ENCODE measurements around the gene ERICH2. TPM values are rescaled to one million over a fixed set of nuclear protein-coding genes. Genes with fewer than 3 reads are reported as not detected.

The ERICH2 gene
- total RNA-seq, 1 donor from 2014 or later, result 2.1 TPM

- TF ChIP-seq CTCF (IDR thresholded peaks at IDR 0.05; ENCODE audit: partially characterized antibody, unreplicated experiment), result no peak
- no peaks in the 10 kb centered on the region for H3K36me3 Mint-ChIP-seq (ENCODE audit: unreplicated experiment)
- DNase-seq, result no peak
- no peak overlapping the region for H3K4me3 Mint-ChIP-seq (ENCODE audit: unreplicated experiment)
- H3K27ac Mint-ChIP-seq (ENCODE audit: unreplicated experiment), result no peak overlapping the region
- no peaks in the 10 kb centered on the region for H3K4me1 Mint-ChIP-seq (ENCODE audit: low read depth, unreplicated experiment)
- no peaks in the 10 kb centered on the region for H3K27me3 Mint-ChIP-seq (ENCODE audit: unreplicated experiment)
- H3K9me3 Mint-ChIP-seq (ENCODE audit: unreplicated experiment), result no peaks in the 10 kb centered on the region
Observed at GRCh38 chr2:170806548-170806947, 36.4 kb downstream of the ERICH2 start.

GRCh38 chr2:170812710-170813600 lies 42.8 kb downstream of the ERICH2 start:
- DNase-seq, result no peak
- no peaks in the 10 kb centered on the region for H3K36me3 Mint-ChIP-seq (ENCODE audit: unreplicated experiment)
- peaks cover 6% of the 10 kb centered on the region for H3K9me3 Mint-ChIP-seq (ENCODE audit: unreplicated experiment)
- H3K27me3 Mint-ChIP-seq (ENCODE audit: unreplicated experiment), result peaks cover 23% of the 10 kb centered on the region
- peaks cover 20% of the 10 kb centered on the region for H3K4me1 Mint-ChIP-seq (ENCODE audit: low read depth, unreplicated experiment)
- H3K4me3 Mint-ChIP-seq (ENCODE audit: unreplicated experiment), result peak overlapping the region; percentile 72
- peak; percentile 90 for TF ChIP-seq CTCF (IDR thresholded peaks at IDR 0.05; ENCODE audit: partially characterized antibody, unreplicated experiment)
- H3K27ac Mint-ChIP-seq (ENCODE audit: unreplicated experiment), result no peak overlapping the region

GRCh38 chr2:170813611-170814532 lies 43.7 kb downstream of the ERICH2 start:
- Mint-ChIP-seq H3K4me1 (ENCODE audit: low read depth, unreplicated experiment) (peaks cover 26% of the 10 kb centered on the region), H3K9me3 (ENCODE audit: unreplicated experiment) (peaks cover 6% of the 10 kb centered on the region), H3K27me3 (ENCODE audit: unreplicated experiment) (peaks cover 30% of the 10 kb centered on the region), H3K4me3 (ENCODE audit: unreplicated experiment) (peak overlapping the region; percentile 72), H3K27ac (ENCODE audit: unreplicated experiment) (no peak overlapping the region), H3K36me3 (ENCODE audit: unreplicated experiment) (no peaks in the 10 kb centered on the region)
- DNase-seq, result peak; percentile 28
- TF ChIP-seq CTCF (IDR thresholded peaks at IDR 0.05; ENCODE audit: partially characterized antibody, unreplicated experiment), result no peak

GRCh38 chr2:170814533-170815230 lies 44.5 kb downstream of the ERICH2 start:
- peaks cover 7% of the 10 kb centered on the region for H3K9me3 Mint-ChIP-seq (ENCODE audit: unreplicated experiment)
- H3K4me1 Mint-ChIP-seq (ENCODE audit: low read depth, unreplicated experiment), result peaks cover 27% of the 10 kb centered on the region
- no peak overlapping the region for H3K27ac Mint-ChIP-seq (ENCODE audit: unreplicated experiment)
- H3K36me3 Mint-ChIP-seq (ENCODE audit: unreplicated experiment), result no peaks in the 10 kb centered on the region
- peaks cover 35% of the 10 kb centered on the region for H3K27me3 Mint-ChIP-seq (ENCODE audit: unreplicated experiment)
- TF ChIP-seq CTCF (IDR thresholded peaks at IDR 0.05; ENCODE audit: partially characterized antibody, unreplicated experiment), result no peak
- no peak for DNase-seq
- H3K4me3 Mint-ChIP-seq (ENCODE audit: unreplicated experiment), result peak overlapping the region; percentile 72

All from glutamatergic neuron (in vitro differentiated cells).